Measurements from ENCODE around the gene GOT1.
A peak's percentile ranks its signal among the peaks of the same experiment; 100 is the strongest.

The GOT1 gene

DNA sequence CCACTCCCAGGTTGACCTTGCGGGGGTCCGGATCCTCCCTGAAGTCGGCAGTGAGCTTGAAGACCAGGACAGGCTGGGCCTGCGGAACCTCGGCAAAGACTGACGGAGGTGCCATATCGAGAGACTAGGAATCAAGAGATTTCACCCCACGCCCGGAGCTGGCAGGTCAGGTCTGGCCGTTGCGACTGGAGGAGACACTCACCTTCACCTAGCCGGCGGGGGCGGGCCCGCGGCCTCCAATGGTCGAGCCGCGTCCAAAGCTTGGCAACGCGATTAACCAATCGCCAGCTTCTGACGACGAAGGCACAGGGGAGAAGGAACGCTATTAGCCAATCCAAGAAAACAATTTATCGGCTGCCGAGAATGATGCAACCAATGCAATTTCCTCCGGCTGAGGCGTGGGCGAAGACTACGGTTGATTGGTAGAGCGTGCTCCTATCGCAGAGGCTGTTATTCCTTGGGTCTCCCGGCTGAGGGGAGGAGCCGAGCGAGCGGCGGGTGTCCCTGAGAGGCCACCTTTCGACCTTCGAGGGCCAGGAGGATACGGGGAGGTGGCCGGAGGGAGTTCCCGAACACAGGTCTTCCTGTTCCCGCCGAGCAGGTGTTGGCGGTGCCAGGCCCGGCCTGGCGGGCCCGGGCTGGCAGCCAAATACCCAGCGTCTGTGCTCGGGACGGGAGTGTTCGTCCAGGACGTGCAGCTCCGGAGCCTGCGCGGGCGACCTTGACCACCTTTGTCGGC lies at the start of gene GOT1:
Gene GOT1 (minus strand): TSS at position 174 of the 739 bp plus-strand sequence. CDS start 59 bp downstream, at position 115.
- H3K4me1 Mint-ChIP-seq = peaks cover 32% of the 10 kb centered on the region
- peaks cover 18% of the 10 kb centered on the region for H3K36me3 Mint-ChIP-seq
- peak; percentile 85 to 95 for DNase-seq (ENCODE audit: low spot score in 2 of 2)
- peak within 1 kb of the TSS; percentile 95 for H3K27ac Mint-ChIP-seq
- ATAC-seq = peak; percentile 95
- H3K9me3 Mint-ChIP-seq = no peaks in the 10 kb centered on the region
- peak within 1 kb of the TSS; percentile 95 for H3K4me3 Mint-ChIP-seq

DNA sequence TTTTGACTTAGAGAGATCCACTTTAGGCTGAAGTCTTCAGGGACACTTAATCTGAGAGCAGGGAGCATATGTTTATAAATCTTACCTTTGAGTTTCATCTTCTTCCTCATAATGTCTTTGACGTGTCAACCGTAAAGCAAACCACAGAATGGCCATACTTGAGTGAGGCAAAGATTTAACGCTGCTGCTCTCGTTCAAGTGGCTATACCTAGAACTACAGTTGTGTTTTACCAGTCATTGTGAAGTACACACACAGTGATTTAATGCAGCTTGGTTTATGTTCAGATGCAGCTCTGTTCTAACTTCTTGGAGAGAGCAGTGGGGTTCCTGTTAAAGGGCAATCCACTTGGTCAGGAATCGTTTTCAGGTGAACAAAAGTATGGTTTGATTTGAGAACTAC lies 39.9 kb upstream of the GOT1 start:
- Mint-ChIP-seq H3K9me3 (no peaks in the 10 kb centered on the region), H3K4me1 (no peaks in the 10 kb centered on the region), H3K36me3 (no peaks in the 10 kb centered on the region), H3K4me3 (no peak overlapping the region), H3K27ac (no peak overlapping the region)
- ATAC-seq = no peak
- no peak for DNase-seq (ENCODE audit: low spot score in 2 of 2)

DNA sequence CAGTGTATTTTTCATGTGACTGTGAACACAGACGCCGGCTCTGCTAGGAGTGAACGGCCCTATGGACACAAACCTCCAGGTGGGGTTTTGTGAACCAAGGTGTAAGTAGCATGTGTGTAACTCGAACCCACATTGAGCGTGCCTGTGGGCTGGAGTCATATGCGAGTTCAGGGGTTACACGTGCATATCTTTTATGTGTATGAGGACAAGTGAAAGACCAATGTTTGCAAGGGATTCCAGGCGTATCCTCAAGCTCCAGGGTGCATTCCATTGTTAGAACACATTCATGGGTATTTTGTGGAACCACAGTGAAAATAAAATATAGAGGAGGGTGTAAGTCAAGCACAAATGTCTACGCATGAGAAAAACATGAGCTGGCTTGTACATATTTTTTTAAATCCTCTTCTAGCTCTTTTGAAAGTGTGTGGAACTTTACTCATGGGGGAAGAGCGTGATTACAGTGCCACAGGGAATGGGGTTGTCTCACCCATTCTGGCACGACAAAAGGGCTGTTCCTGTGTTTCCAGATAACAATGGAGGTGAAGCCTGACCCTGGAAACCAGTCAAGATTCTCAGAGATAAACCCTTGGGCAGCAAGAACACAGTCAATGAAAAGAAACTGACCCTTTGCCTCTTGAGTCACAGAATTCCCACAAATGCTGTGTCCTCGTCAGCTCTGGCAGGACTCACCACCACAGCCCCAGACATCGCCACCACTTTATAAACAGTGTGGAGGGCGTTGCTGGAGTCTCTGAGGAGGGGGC lies 37.0 kb upstream of the GOT1 start:
- no peaks in the 10 kb centered on the region for H3K9me3 Mint-ChIP-seq

DNA sequence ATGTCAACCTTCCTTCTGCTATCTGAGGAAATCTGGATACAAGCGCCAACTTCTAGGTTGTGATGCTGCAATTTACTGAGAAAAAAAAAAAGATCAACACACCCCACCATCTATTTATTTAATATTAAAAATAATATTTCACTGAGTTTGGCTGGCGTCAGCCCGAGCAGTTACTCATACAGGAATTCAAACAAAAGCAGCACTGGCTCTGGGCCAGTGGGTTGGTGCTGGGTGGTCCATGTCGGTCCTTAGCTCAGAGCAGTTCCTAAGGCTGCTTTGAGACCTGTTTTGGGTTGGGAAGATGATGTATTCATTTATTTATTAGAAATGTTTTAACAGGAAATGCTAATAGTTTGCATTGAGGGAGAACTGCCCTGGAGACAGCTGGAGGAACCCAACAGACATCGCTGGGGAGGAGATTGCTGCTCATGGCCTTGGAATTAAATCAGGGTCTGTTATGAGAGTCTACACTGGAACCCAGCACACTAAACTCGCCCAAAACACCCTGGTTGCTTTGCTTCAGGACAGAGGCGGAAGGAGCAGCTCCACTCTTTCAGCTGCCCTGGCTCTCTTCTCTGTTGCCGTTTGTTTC lies 36.3 kb upstream of the GOT1 start:
- H3K4me3 Mint-ChIP-seq = no peak overlapping the region
- no peaks in the 10 kb centered on the region for H3K36me3 Mint-ChIP-seq
- ATAC-seq (no peak), DNase-seq (ENCODE audit: low spot score in 2 of 2) (no peak)
- no peaks in the 10 kb centered on the region for H3K4me1 Mint-ChIP-seq
- no peaks in the 10 kb centered on the region for H3K9me3 Mint-ChIP-seq
- no peak overlapping the region for H3K27ac Mint-ChIP-seq

More for the DNA sequence above, 37.0 kb upstream of the GOT1 start:
- H3K27ac Mint-ChIP-seq = no peak overlapping the region
- ATAC-seq = no peak
- DNase-seq (ENCODE audit: low spot score in 2 of 2) = no peak
- no peak overlapping the region for H3K4me3 Mint-ChIP-seq
- no peaks in the 10 kb centered on the region for H3K36me3 Mint-ChIP-seq
- H3K4me1 Mint-ChIP-seq = no peaks in the 10 kb centered on the region

DNA sequence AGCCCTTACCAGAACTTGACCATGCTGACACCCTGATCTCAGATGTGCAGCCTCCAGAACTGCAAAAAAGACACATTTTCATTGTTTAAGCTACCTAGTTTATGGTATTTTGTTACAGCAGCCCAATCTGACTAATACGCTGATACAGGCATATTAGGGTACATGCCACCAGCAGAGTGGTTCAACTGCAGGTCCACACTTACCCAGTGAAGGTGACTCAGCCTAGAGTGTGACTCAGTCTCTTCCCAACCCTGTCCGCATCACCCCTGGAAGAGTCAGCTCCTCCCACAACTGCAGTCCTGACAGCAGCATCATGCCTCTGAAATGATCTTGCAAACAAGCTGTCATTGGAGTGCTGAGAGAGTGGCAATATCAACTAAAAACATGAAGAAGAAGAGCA lies 30.8 kb upstream of the GOT1 start:
- H3K4me1 Mint-ChIP-seq = no peaks in the 10 kb centered on the region
- no peak overlapping the region for H3K27ac Mint-ChIP-seq
- H3K36me3 Mint-ChIP-seq = no peaks in the 10 kb centered on the region
- no peaks in the 10 kb centered on the region for H3K9me3 Mint-ChIP-seq
- H3K4me3 Mint-ChIP-seq = no peak overlapping the region
- peak; percentile 26 for ATAC-seq
- no peak for DNase-seq (ENCODE audit: low spot score in 2 of 2)

DNA sequence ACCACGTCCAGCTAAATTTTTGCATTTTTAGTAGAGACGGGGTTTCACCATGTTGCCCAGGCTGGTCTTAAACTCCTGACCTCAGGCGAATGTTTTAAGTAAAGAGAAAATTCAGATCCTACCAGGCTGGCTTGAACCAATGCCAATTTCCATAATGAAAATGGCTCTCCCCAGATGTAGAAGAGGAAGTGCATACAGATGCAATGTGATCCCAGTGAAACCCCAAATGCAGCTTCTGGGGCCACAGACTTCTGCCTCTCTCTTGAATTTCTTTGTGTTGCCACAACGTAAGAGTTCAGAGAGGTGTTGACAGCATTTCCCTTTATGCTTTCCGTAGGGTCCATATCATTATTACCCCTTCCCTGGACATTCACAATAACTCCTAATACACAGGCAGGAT lies 29.6 kb upstream of the GOT1 start:
- ATAC-seq (no peak), DNase-seq (ENCODE audit: low spot score in 2 of 2) (no peak)
- Mint-ChIP-seq H3K27ac (no peak overlapping the region), H3K9me3 (no peaks in the 10 kb centered on the region), H3K36me3 (no peaks in the 10 kb centered on the region), H3K4me3 (no peak overlapping the region), H3K4me1 (no peaks in the 10 kb centered on the region)

DNA sequence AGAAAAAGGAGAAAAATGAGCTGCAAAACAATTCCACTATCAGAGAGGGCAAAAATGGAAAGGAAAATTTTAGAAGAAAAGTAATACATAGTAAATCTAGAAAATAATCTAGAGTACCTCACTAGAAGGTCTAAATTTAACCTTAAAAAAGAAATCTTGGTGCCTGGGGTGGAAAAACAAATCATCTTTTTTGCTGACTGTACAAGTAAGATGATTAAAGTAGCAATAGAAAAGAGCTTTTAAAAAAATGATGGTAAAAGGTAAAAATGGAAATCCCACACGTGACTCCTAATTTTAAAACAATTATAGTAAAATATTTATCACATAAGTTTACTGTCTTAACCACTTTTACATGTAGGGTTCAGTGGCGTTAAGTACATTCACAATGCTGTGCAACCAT lies 28.8 kb upstream of the GOT1 start:
- H3K4me1 Mint-ChIP-seq = no peaks in the 10 kb centered on the region
- DNase-seq (ENCODE audit: low spot score in 2 of 2) (no peak), ATAC-seq (no peak)
- no peak overlapping the region for H3K4me3 Mint-ChIP-seq
- no peaks in the 10 kb centered on the region for H3K36me3 Mint-ChIP-seq
- H3K9me3 Mint-ChIP-seq = no peaks in the 10 kb centered on the region
- no peak overlapping the region for H3K27ac Mint-ChIP-seq

DNA sequence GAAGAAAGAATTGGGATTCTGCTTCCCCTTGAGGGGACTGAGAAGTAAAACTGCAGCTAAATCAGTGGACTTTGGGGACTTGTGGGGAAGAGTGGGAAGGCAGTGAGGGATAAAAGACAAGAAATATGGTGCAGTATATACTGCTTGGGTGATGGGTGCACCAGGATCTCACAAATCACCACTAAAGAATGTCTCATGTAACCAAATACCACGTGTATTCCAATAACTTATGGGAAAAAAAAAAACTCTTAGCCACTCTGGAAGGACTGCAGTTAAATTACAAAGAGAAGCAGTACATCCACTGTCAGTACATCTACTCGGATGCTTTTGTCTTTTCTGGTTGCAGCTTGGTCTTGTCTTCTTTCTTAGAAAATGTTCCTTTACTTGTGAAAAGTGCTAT lies 27.4 kb upstream of the GOT1 start:
- Mint-ChIP-seq H3K36me3 (no peaks in the 10 kb centered on the region), H3K4me3 (no peak overlapping the region), H3K27ac (no peak overlapping the region), H3K4me1 (no peaks in the 10 kb centered on the region), H3K9me3 (no peaks in the 10 kb centered on the region)
- no peak for DNase-seq (ENCODE audit: low spot score in 2 of 2)
- no peak for ATAC-seq

DNA sequence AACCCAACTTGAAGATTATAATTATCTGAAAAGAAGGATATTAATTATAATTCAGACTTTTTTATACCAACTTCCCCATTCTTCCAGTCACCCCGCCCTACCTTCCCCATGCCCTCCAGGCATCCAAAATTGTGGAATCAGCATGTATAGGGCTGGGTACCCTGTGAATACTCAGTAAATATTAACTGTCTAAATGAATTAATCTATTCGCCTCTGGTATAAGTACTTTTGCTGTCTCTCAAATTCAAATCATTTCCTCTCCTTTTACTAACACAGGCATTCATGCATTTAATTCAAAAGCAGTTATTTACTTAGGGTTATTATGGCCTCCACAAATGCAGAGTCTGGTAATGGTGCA lies 26.5 kb upstream of the GOT1 start:
- Mint-ChIP-seq H3K4me3 (no peak overlapping the region), H3K4me1 (no peaks in the 10 kb centered on the region), H3K27ac (no peak overlapping the region), H3K36me3 (no peaks in the 10 kb centered on the region), H3K9me3 (no peaks in the 10 kb centered on the region)
- DNase-seq (ENCODE audit: low spot score in 2 of 2) (no peak), ATAC-seq (no peak)

DNA sequence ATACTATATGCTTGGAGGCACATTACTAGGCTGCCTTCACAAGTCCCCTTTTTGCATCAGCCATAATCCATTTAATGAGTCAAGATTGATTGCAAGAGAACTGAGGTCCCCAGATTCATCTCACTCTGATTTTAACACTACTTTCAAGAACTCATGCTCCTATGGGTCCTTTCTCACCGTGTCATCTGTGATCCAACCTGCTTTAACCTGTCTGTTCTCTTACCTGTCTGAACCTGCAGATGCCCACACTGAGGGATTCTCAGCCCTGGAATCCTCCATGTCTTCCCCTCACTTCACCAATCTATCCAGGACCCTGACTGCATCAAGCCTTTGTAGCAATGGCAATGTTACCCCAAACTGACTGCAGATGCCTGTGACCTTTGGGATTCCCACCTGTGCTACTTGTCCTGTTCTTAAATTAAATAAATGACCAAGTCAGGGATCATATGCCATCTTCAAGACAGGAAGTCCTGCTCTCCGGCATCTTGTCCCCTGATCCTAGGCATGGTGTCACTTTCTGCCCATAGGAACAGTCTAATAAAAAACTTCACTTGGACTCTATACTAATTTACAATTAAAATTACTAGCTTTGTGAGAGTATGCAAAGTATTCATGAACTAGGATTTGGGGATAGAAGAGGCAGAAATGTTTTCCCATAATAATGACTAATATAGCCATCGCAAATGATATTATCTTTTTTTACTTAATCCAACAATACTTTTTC lies 25.9 kb upstream of the GOT1 start:
- no peaks in the 10 kb centered on the region for H3K4me1 Mint-ChIP-seq
- no peak overlapping the region for H3K4me3 Mint-ChIP-seq
- ATAC-seq = no peak
- DNase-seq (ENCODE audit: low spot score in 2 of 2) = no peak
- H3K9me3 Mint-ChIP-seq = no peaks in the 10 kb centered on the region
- H3K27ac Mint-ChIP-seq = no peak overlapping the region
- H3K36me3 Mint-ChIP-seq = no peaks in the 10 kb centered on the region

DNA sequence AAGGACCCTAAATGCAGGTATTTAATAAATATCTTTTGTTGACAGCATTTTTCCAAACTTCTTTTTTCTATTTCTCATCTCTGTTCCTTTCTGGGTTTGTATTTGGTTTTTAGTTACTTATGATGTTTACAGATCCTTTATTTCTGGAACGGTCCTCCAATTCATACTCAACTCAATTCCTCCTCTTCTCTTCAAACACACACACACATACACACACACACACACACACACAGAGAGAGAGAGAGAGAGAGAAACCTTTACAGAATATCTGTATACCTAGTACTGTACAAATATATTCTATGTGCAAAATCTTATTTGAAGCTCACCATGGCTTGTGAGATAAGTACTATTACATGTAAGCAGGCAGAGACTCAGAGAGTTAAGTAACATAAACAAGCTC lies 21.6 kb upstream of the GOT1 start:
- Mint-ChIP-seq H3K36me3 (no peaks in the 10 kb centered on the region), H3K4me3 (no peak overlapping the region), H3K4me1 (no peaks in the 10 kb centered on the region), H3K27ac (no peak overlapping the region), H3K9me3 (no peaks in the 10 kb centered on the region)
- ATAC-seq = no peak
- DNase-seq (ENCODE audit: low spot score in 2 of 2) = no peak

DNA sequence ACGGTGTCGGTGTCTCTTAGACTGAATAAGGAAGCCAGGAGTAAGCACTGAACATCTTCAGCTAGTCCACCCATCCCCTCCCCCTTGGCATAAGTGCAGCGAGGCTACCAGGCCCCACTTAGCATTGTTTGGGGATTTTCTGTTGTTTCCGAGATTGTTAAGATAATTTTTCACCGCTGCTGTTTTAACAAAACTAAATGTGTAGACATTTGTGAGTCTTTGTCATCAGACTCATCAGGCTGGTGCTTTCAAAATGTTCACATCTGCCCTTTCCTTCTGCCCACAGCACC lies 21.0 kb upstream of the GOT1 start:
- DNase-seq (ENCODE audit: low spot score in 2 of 2) (no peak), ATAC-seq (no peak)
- H3K36me3 Mint-ChIP-seq = no peaks in the 10 kb centered on the region
- H3K27ac Mint-ChIP-seq = no peak overlapping the region
- no peak overlapping the region for H3K4me3 Mint-ChIP-seq
- no peaks in the 10 kb centered on the region for H3K4me1 Mint-ChIP-seq
- H3K9me3 Mint-ChIP-seq = no peaks in the 10 kb centered on the region

DNA sequence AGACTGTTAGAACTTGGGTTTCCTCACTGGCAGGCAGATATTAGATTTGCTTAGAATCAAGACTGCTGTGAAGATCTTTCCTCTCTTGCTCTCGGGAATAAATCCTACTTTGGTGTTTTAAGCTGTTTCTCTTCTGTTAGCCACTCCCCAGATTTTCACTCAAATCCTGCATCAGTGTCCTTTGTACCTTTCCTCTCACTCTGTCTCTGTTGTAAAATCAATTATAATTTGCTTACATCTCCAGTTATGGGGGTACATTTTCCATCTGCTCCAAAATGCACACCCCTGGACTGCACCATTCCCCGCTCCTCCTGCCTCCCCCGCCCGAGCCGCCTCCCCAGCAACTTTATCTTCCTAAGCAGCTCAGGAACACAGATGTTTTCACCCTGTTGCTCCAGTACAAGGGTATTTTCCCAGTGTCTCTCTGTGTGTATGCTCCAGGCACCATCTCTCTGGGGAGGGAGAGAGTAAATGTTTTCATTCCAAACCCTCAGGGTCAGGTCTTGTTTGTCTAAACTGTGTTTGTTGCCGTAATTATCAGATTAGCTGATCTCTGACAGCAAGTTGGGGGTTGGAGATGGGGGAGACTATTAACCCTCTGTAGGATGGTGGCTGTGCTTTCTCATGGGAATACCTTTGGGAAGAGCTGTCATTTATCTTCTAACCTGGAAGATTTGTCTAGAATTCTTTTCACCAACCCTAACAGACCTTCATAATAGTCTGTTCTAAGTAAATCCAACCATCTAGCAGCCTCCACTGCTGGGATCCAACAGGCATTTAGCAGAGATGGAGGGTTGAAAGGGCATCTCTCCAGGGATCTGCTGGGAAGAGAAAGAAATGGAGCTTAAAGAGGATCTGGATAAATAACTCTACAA lies 20.4 kb upstream of the GOT1 start:
- ATAC-seq = no peak
- Mint-ChIP-seq H3K4me3 (no peak overlapping the region), H3K27ac (no peak overlapping the region), H3K9me3 (no peaks in the 10 kb centered on the region), H3K36me3 (no peaks in the 10 kb centered on the region), H3K4me1 (no peaks in the 10 kb centered on the region)
- DNase-seq (ENCODE audit: low spot score in 2 of 2) = no peak

DNA sequence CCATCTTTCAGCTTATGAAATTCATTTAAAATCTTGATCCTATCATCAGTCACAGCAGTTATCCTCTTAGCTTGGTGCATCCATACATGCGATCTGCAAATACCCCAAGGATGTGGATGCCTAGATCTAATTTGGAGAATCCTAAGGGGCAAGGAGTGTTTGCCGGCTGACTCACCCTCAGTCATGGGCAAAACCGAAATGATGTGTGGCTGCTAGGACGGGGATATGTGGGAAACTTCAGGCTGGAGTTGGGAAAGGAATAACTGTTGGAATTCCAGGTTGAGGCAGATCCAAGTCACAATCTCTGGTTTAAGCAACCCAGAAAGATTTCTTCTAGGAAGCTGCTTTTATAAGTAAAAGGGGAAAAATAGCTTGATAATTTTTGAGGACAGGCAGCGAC lies 19.7 kb upstream of the GOT1 start:
- Mint-ChIP-seq H3K9me3 (no peaks in the 10 kb centered on the region), H3K4me1 (no peaks in the 10 kb centered on the region)

DNA sequence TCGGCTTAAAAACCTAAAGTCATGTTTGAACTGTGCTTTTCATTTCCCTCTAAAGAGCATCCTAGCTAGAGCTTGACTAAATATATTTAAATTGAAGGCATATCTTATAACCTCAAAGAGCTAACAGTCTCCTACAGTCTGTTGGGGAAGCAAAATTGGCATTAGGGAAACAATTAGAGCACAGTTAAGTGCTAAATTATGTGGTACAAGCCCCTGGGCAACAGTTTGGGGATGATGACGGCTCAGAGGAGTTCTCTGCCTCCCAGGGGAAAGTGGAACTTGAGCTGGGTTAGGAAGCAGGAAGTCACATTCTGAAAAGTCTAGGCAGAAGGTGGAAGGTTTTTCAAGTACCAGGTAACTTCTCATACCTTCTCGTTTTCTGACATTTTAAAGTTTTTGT lies 18.6 kb upstream of the GOT1 start:
- no peak for DNase-seq (ENCODE audit: low spot score in 2 of 2)
- Mint-ChIP-seq H3K9me3 (no peaks in the 10 kb centered on the region), H3K27ac (no peak overlapping the region), H3K4me3 (no peak overlapping the region), H3K4me1 (no peaks in the 10 kb centered on the region), H3K36me3 (no peaks in the 10 kb centered on the region)
- ATAC-seq = no peak

More for the DNA sequence above, 19.7 kb upstream of the GOT1 start:
- no peak overlapping the region for H3K4me3 Mint-ChIP-seq
- no peak for DNase-seq (ENCODE audit: low spot score in 2 of 2)
- ATAC-seq = no peak
- H3K27ac Mint-ChIP-seq = no peak overlapping the region
- no peaks in the 10 kb centered on the region for H3K36me3 Mint-ChIP-seq
